Measurements from ENCODE around the gene ME3. TPM values are rescaled to one million over a fixed set of nuclear protein-coding genes. Genes with fewer than 3 reads are reported as not detected.

The ME3 gene
- total and polyA plus RNA-seq, 4 donors, result 1.4 to 7.2 (median 2.3) TPM

- Histone ChIP-seq H3K9me3 (ENCODE audit: control insufficient read depth in 4 of 4, low read length in 3 of 4) (no peaks in the 10 kb centered on the region), H3K4me1 (ENCODE audit: control insufficient read depth in 4 of 4, insufficient read depth in 4 of 4, low read length in 3 of 4) (no peaks in the 10 kb centered on the region), H3K36me3 (ENCODE audit: control insufficient read depth in 4 of 4, insufficient read depth in 3 of 4, low read depth in 1 of 4, low read length in 3 of 4) (no peaks in the 10 kb centered on the region), H3K4me3 (ENCODE audit: low read depth in 1 of 3, low read length in 3 of 3) (no peak overlapping the region), H3K27me3 (ENCODE audit: control insufficient read depth in 4 of 4, insufficient read depth in 4 of 4, low read length in 3 of 4) (no peaks in the 10 kb centered on the region), H3K27ac (ENCODE audit: low read depth in 1 of 2, low read length in 2 of 2) (no peak overlapping the region), H3K9ac (ENCODE audit: low read depth in 1 of 2, low read length in 2 of 2) (no peak overlapping the region)
- 97% methylated on average over 1 of the region's 1 CpG for WGBS
- no peak for DNase-seq (ENCODE audit: low spot score)
- no peak for TF ChIP-seq EGR1 (IDR thresholded peaks at IDR 0.05; ENCODE audit: low read depth in 2 of 2)
- no peak for TF ChIP-seq GABPA (IDR thresholded peaks at IDR 0.05 in 1 of 2, conservative IDR thresholded peaks at IDR 0.05 in 1 of 2)
- no peak for TF ChIP-seq ZBTB33 (IDR thresholded peaks at IDR 0.05)
- no peak for TF ChIP-seq FOXA1 (IDR thresholded peaks at IDR 0.05)
- no peak for TF ChIP-seq TAF1 (conservative IDR thresholded peaks at IDR 0.05)
- no peak for TF ChIP-seq REST (IDR thresholded peaks at IDR 0.05)
- TF ChIP-seq HNF4G (IDR thresholded peaks at IDR 0.05), result no peak
- TF ChIP-seq MAX (IDR thresholded peaks at IDR 0.05), result no peak
- no peak for TF ChIP-seq RXRA (IDR thresholded peaks at IDR 0.05)
- no peak for TF ChIP-seq JUND (IDR thresholded peaks at IDR 0.05)
- TF ChIP-seq NR2F2 (IDR thresholded peaks at IDR 0.05), result no peak
- TF ChIP-seq YY1 (IDR thresholded peaks at IDR 0.05), result no peak
- TF ChIP-seq HNF4A (conservative IDR thresholded peaks at IDR 0.05), result no peak
- no peak for TF ChIP-seq CTCF (IDR thresholded peaks at IDR 0.05; ENCODE audit: low read depth, low read length, missing input control)
- TF ChIP-seq SP1 (IDR thresholded peaks at IDR 0.05), result no peak
- TF ChIP-seq ATF3 (IDR thresholded peaks at IDR 0.05), result no peak
- TF ChIP-seq FOXA2 (IDR thresholded peaks at IDR 0.05), result no peak
- no peak for TF ChIP-seq RAD21 (IDR thresholded peaks at IDR 0.05)
These were observed 187.6 kb downstream of the ME3 start for GRCh38 chr11:86484795-86485166.

All from liver (tissue), 9 donors.